ENCODE results near the gene ULK2. TPM values are rescaled to one million over a fixed set of nuclear protein-coding genes. Genes with fewer than 3 reads are reported as not detected.

Gene ULK2
- total and polyA plus RNA-seq, 11 donors: 4.6 to 25.6 (median 17.7) TPM

DNA sequence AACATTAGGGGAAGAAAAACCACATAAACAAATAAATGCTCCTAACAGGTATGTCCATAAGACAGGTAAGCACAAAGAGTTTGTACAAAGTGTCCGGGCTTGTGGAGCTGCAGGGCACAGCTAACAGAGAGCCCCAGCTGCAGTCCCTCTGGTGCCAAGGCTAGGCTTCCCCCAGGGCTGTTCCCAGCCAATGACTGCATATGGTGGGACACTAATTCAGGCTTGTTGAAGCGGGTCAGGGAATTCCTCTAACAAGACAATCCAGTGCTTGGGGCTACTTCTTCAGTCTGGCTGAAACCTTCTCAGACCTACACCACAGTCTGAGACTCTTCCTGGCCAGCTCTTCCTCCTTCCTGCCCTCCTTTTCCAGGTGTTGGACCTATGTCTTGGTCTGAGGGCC is 67.9 kb downstream of the ULK2 start:
- intact Hi-C loops (cut with DNase I): no loop called here

DNA sequence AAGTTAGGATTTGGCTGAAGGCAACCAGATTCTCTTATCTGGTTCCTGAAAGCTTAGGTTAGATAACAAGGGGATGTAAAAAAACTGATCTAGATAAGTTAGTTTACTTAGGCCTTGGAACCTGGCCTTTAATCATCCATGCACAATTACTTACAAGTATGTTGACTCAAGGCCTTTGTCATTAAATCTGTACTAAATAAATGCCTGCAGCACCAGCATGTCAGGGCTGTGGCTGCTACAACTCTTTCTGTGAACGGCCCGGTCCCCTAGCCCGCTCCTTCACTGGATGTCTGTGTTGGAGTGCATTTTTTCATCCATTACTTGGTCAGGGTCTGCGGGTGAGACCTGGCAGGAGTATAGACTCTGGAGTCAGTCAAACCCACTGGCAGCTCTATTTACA is 71.3 kb downstream of the ULK2 start:
- Histone ChIP-seq H3K36me3 (peaks cover 0 to 100% (median 96%) of the 10 kb centered on the region in 9 donors), H3K27ac (no peak overlapping the region), H3K9me3 (peaks cover 0 to 20% (median 4%) of the 10 kb centered on the region in 12 donors), H3K4me3 (no peak overlapping the region), H3K4me1 (no peaks in the 10 kb centered on the region), H3K27me3 (no peaks in the 10 kb centered on the region)
- WGBS, 4 donors: 98 to 100% (median 99%) methylated on average over 4 of the region's 4 CpGs
- ATAC-seq (no peak), DNase-seq (no peak)
- intact Hi-C loops (cut with DNase I): no loop called here
- TF ChIP-seq, protein P1, sequence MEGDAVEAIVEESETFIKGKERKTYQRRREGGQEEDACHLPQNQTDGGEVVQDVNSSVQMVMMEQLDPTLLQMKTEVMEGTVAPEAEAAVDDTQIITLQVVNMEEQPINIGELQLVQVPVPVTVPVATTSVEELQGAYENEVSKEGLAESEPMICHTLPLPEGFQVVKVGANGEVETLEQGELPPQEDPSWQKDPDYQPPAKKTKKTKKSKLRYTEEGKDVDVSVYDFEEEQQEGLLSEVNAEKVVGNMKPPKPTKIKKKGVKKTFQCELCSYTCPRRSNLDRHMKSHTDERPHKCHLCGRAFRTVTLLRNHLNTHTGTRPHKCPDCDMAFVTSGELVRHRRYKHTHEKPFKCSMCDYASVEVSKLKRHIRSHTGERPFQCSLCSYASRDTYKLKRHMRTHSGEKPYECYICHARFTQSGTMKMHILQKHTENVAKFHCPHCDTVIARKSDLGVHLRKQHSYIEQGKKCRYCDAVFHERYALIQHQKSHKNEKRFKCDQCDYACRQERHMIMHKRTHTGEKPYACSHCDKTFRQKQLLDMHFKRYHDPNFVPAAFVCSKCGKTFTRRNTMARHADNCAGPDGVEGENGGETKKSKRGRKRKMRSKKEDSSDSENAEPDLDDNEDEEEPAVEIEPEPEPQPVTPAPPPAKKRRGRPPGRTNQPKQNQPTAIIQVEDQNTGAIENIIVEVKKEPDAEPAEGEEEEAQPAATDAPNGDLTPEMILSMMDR (IDR thresholded peaks at IDR 0.05): no peak
- no peak for TF ChIP-seq POLR2A (IDR thresholded peaks at IDR 0.05)

More for the DNA sequence above, 67.9 kb downstream of the ULK2 start:
- peaks cover 0 to 13% (median 4%) of the 10 kb centered on the region in 12 donors for H3K9me3 ChIP-seq
- 91 to 98% (median 95%) methylated on average over 2 of the region's 2 CpGs for WGBS, 4 donors
- TF ChIP-seq POLR2A (IDR thresholded peaks at IDR 0.05): no peak
- TF ChIP-seq, protein P1 (IDR thresholded peaks at IDR 0.05): no peak
- no peaks in the 10 kb centered on the region for H3K4me1 ChIP-seq
- ATAC-seq: no peak
- no peaks in the 10 kb centered on the region for H3K27me3 ChIP-seq
- no peak overlapping the region for H3K27ac ChIP-seq
- DNase-seq: no peak
- peaks cover 0 to 96% (median 74%) of the 10 kb centered on the region in 9 donors for H3K36me3 ChIP-seq
- no peak overlapping the region for H3K4me3 ChIP-seq

DNA sequence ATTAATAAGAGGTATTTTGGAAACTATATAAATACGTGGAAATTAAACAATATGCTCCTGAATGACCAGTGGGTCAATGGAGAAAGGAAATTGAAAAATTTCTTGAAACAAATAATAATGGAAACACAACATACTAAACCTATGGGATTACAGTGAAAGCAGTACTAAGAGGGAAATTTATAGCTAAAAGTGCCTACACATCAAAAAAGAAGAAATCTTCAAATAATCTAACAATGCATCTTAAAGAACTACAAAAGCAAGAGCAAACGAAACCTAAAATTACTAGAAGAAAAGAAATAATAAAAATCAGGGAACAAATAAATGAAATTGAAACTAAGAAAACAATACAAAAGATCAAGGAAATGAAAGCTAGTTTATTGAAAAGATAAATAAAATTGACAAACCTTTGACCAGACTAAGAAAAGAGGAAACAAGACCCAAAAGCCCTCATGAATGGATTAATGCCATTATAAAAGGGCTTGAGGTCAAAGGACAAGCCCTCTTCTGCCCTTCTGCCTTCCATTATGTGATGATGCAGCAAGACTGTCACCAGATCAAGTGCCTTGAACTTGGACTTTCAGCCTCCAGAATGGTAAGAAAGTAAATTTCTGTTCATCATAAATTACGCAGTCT is 75.7 kb downstream of the ULK2 start:
- Histone ChIP-seq H3K4me3 (no peak overlapping the region), H3K9me3 (peaks cover 0 to 19% (median 4%) of the 10 kb centered on the region in 12 donors), H3K27ac (no peak overlapping the region), H3K27me3 (no peaks in the 10 kb centered on the region), H3K4me1 (no peaks in the 10 kb centered on the region), H3K36me3 (peaks cover 0 to 98% (median 90%) of the 10 kb centered on the region in 9 donors)
- TF ChIP-seq, protein P1 (IDR thresholded peaks at IDR 0.05): no peak
- TF ChIP-seq POLR2A (IDR thresholded peaks at IDR 0.05): no peak
- WGBS, 4 donors: 93 to 97% (median 96%) methylated on average over 3 of the region's 3 CpGs
- no peak for ATAC-seq
- DNase-seq: no peak
- intact Hi-C loops (cut with DNase I): no loop called here

DNA sequence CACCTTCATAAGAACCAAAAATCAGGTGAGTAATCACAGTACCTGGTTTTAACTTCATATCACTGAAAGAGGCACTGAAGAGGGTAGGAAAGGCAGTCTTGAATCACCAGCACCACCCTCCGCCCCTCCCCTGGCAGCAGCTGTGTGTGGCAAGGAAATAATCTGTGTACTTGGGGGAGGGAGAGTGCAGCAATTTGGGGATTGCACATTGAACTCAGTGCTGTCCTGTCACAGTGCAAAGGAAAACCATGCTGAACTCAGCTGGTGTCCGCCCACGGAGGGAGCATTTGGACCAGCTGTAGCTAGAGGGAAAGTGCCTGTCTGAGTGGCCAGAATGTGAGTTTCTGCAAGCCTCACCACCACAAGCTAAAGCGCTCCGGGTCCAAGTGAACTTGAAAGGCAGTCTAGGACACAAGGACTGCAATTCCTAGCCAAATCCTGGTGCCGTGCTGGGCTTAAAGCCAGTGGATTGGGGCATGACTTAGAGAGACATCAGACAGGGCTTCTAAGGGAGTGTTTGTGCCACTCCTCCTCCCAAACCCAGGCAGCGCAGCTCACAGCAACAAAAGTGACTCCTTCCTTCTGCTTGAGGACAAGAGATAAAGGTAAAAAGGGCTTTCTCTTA is 79.9 kb downstream of the ULK2 start:
- no peak overlapping the region for H3K4me3 ChIP-seq
- no peaks in the 10 kb centered on the region for H3K4me1 ChIP-seq
- peak in 1 of 4 donors; percentile 36 for ATAC-seq
- H3K36me3 ChIP-seq: peaks cover 0 to 90% (median 74%) of the 10 kb centered on the region in 9 donors
- no peak overlapping the region for H3K27ac ChIP-seq
- intact Hi-C loops (cut with DNase I): no loop called here
- no peak for DNase-seq
- 76 to 87% (median 85%) methylated on average over 7 of the region's 7 CpGs for WGBS, 4 donors
- TF ChIP-seq, protein P1 (IDR thresholded peaks at IDR 0.05): no peak
- no peak for TF ChIP-seq POLR2A (IDR thresholded peaks at IDR 0.05)
- no peaks in the 10 kb centered on the region for H3K27me3 ChIP-seq
- H3K9me3 ChIP-seq: no peaks in the 10 kb centered on the region

All from heart left ventricle (tissue), 16 donors.